Heart right ventricle (tissue), 16 donors: ENCODE measurements around the gene CX3CL1. TPM values are rescaled to one million over a fixed set of nuclear protein-coding genes. Genes with fewer than 3 reads are reported as not detected.

Experiments
- ATAC-seq, 8 donors: fragments of 200-7000 bp; cut with Tn5 transposase; one replicate each; pipeline ENCODE4 v1.9.1; 2020; ENCODE audit warnings: mild to moderate bottlenecking in 8 of 8, moderate library complexity in 8 of 8, moderate number of reproducible peaks in 1 of 8
- DNase-seq, 2 donors: peaks; one replicate each; pipeline ENCODE4 v3.0.0-alpha.2; 2020
- H3K27ac ChIP-seq, 10 donors: fragments of 200-600 bp; sonication (generic) in 2 of 10; one replicate each; pipeline versions ENCODE4 v1.5.0 to v1.8.0; 2020 to 2022; ENCODE audit warnings: mild to moderate bottlenecking in 3 of 10
- H3K27me3 ChIP-seq, 7 donors: fragments of 200-600 bp; one replicate each; pipeline ENCODE4 v1.8.0; 2021 to 2022; ENCODE audit warnings: mild to moderate bottlenecking in 2 of 7
- H3K36me3 ChIP-seq, 9 donors: fragments of 200-600 bp; sonication (generic) in 1 of 9; one replicate each; pipeline versions ENCODE4 v1.5.0 to v1.8.0; 2020 to 2022; ENCODE audit warnings: mild to moderate bottlenecking in 2 of 9
- H3K4me1 ChIP-seq, 9 donors: fragments of 200-600 bp; sonication (generic) in 1 of 9; one replicate each; pipeline versions ENCODE4 v1.5.0 to v1.8.0; 2020 to 2022; ENCODE audit warnings: mild to moderate bottlenecking in 4 of 9
- H3K4me3 ChIP-seq, 10 donors: fragments of 200-600 bp; sonication (generic) in 2 of 10; one replicate each; pipeline versions ENCODE4 v1.5.0 to v1.8.0; 2020 to 2022; ENCODE audit warnings: mild to moderate bottlenecking in 7 of 10, moderate library complexity in 2 of 10
- H3K9me3 ChIP-seq, 11 donors: fragments of 200-600 bp in 10 of 11; sonication (generic) in 2 of 11; one replicate each; pipeline versions ENCODE4 v1.5.0 to v1.8.0; 2013 to 2022; ENCODE audit warnings: mild to moderate bottlenecking in 2 of 11, control low read depth in 1 of 11, moderate library complexity in 1 of 11
- WGBS, 2 donors: extraction: QIAGEN DNeasy Blood & Tissue Kit; methylation state at CpG; one replicate each; pipeline ENCODE4 v1.1.7; 2013; ENCODE audit warnings: inconsistent platforms in 1 of 2; 5-methylcytosine and 5-hydroxymethylcytosine counted together
- intact Hi-C, 10 donors: fragments of 100-400 bp; cut with DNase I; formaldehyde crosslinking; loops; one replicate each; pipeline versions ENCODE4 v1.11.1 to v1.14.2; 2022
- polyA plus RNA-seq, 2 donors: library from polyadenylated mRNA; stranded (reverse); fragments of 200-250 nt; gene quantifications; one replicate each; pipeline ENCODE4 v1.2.3, GENCODE V29; 2013
- total RNA-seq, 10 donors: library from RNA; stranded (reverse); fragmentation: NEBNext Ultra II Directional in 3 of 10; extraction: Animal tissue kit (Norgen Biotek cat#: 25700) in 3 of 10; gene quantifications; one replicate each; pipeline versions ENCODE4 v1.2.1 to v1.2.4, GENCODE V29; 2021 to 2023
- TF ChIP-seq, protein P1 (sequence below), 9 donors: fragments of 200-600 bp; sonication (generic) in 2 of 9; IDR thresholded peaks; one replicate each; pipeline versions ENCODE4 v1.5.0 to v1.8.0; 2021 to 2022; ENCODE audit warnings: antibody characterized with exemption in 9 of 9, mild to moderate bottlenecking in 5 of 9, moderate library complexity in 1 of 9
- donor health status: Arrhythmogenic right ventricular cardiomyopathy.
- donor health status: ischemic (EF 13 %, LVEDD 7.1; RV severe dilation, severe dysfunction).
- donor health status: healthy with polysubstance abuse.
- donor health status: DM: no; HTN: yes; CAD: no.
- donor health status: DM: no; HTN: no; CAD: no.
- donor health status: ischemic (EF 25% LVEDD 6.9; RV normal size, moderate dysfunction).
- donor health status: ischemic (EF 25% LVEDD 5.7; RV mildly dilated, moderate dysfunction).
- donor health status: healthy.
- donor health status: DM: yes; HTN: yes; CAD: no.
- donor health status: Ischemic cardiomyopathy.
- donor health status: ischemic (EF 35%, LVEDD 5.7; RV mildly dilated, moderate dysfunction).
- donor health status: nonischemic (EF 11% LVEDD 7.7; RV severe dilation, severe dysfunction).
- donor health status: DM: yes; HTN: yes; CAD: no.
- donor health status: PGD.
- donor health status: ischemic (EF 29% LVEDD 5.4; RV normal size, mild dysfunction).
- donor health status: nonischemic (EF 23%, LVEDD 6.1; RV moderate dilation, normal function).

CX3CL1 gene
- total and polyA plus RNA-seq, 12 donors = 7.8 to 46.3 (median 15.5) TPM

- no peaks in the 10 kb centered on the region for H3K9me3 ChIP-seq
- no peaks in the 10 kb centered on the region for H3K27me3 ChIP-seq
- WGBS, 2 donors = 85 to 88% methylated on average over 34 to 35 of the region's 35 CpGs
- no peak for ATAC-seq
- H3K4me3 ChIP-seq = no peak overlapping the region
- DNase-seq = no peak
- peaks cover 0 to 47% (median 0%) of the 10 kb centered on the region in 9 donors for H3K36me3 ChIP-seq
- H3K27ac ChIP-seq = peak overlapping the region in 3 of 10 donors; percentile 11 to 46 (median 44)
- intact Hi-C loops = no loop called here
- TF ChIP-seq, protein P1, sequence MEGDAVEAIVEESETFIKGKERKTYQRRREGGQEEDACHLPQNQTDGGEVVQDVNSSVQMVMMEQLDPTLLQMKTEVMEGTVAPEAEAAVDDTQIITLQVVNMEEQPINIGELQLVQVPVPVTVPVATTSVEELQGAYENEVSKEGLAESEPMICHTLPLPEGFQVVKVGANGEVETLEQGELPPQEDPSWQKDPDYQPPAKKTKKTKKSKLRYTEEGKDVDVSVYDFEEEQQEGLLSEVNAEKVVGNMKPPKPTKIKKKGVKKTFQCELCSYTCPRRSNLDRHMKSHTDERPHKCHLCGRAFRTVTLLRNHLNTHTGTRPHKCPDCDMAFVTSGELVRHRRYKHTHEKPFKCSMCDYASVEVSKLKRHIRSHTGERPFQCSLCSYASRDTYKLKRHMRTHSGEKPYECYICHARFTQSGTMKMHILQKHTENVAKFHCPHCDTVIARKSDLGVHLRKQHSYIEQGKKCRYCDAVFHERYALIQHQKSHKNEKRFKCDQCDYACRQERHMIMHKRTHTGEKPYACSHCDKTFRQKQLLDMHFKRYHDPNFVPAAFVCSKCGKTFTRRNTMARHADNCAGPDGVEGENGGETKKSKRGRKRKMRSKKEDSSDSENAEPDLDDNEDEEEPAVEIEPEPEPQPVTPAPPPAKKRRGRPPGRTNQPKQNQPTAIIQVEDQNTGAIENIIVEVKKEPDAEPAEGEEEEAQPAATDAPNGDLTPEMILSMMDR (IDR thresholded peaks at IDR 0.05) = no peak
- peaks cover 10 to 85% (median 56%) of the 10 kb centered on the region in 9 donors for H3K4me1 ChIP-seq
Measured at GRCh38 chr16:57381791-57382534, 9.7 kb downstream of the CX3CL1 start.

- no peak overlapping the region for H3K4me3 ChIP-seq
- no peak overlapping the region for H3K27ac ChIP-seq
- WGBS, 2 donors = 92 to 96% methylated on average over 16 of the region's 16 CpGs
- no peaks in the 10 kb centered on the region for H3K27me3 ChIP-seq
- no peak for DNase-seq
- TF ChIP-seq, protein P1 (IDR thresholded peaks at IDR 0.05) = no peak
- no peak for ATAC-seq
- intact Hi-C loops = no loop called here
- H3K9me3 ChIP-seq = no peaks in the 10 kb centered on the region
- H3K36me3 ChIP-seq = peaks cover 0 to 47% (median 0%) of the 10 kb centered on the region in 9 donors
- peaks cover 10 to 85% (median 59%) of the 10 kb centered on the region in 9 donors for H3K4me1 ChIP-seq
Measured at GRCh38 chr16:57382535-57383275, 10.4 kb downstream of the CX3CL1 start.

GRCh38 chr16:57383276-57384247 is 11.3 kb downstream of the CX3CL1 start:
- peaks cover 10 to 87% (median 59%) of the 10 kb centered on the region in 9 donors for H3K4me1 ChIP-seq
- no peak overlapping the region for H3K4me3 ChIP-seq
- no peak for DNase-seq
- H3K9me3 ChIP-seq = no peaks in the 10 kb centered on the region
- WGBS, 2 donors = 78 to 87% methylated on average over 7 to 8 of the region's 8 CpGs
- H3K27me3 ChIP-seq = no peaks in the 10 kb centered on the region
- intact Hi-C loops = no loop called here
- TF ChIP-seq, protein P1 (IDR thresholded peaks at IDR 0.05) = no peak
- H3K36me3 ChIP-seq = peaks cover 0 to 45% (median 0%) of the 10 kb centered on the region in 9 donors
- H3K27ac ChIP-seq = peak overlapping the region in 5 of 10 donors; percentile 31 to 65 (median 55)
- ATAC-seq = peak in 5 of 8 donors; percentile 26 to 45 (median 39)
